ENCODE results near the gene COMMD6. TPM values are rescaled to one million over a fixed set of nuclear protein-coding genes. Genes with fewer than 3 reads are reported as not detected.

COMMD6 gene
- total and polyA plus RNA-seq, 2 donors (not counting 3 experiments of a cell fraction or from before 2014, with no cell fraction given), result 71.7 to 122 TPM

DNA sequence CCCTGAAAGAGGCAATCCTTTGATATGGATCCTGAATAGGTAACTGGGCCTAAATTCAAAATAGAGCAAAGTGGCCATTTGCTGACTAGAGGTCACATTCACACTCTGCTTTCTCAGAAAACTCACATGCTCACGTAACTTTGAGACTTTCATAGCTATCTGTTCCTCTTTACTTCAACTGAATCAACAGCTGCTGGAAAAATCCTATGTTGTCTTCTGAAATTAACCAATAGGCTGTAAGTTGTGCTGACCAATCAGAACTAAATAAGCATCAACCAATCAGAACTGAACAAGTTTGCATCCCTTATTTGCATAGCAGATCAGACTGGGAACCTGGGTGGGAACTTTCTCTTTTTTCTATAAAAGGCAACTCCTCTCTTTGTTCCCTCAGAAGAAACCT is 31.6 kb downstream of the COMMD6 start:
- Histone ChIP-seq H3K4me1 (ENCODE audit: control insufficient read depth, extremely low read depth, insufficient read depth, low read length) (peaks cover 2% of the 10 kb centered on the region), H3K4me2 (ENCODE audit: insufficient read depth, low read length) (no peak overlapping the region), H3K27ac (ENCODE audit: insufficient read depth, low read depth, low read length) (no peak overlapping the region), H3K9me3 (replicated peaks; ENCODE audit: control insufficient read depth, insufficient read depth, low read length) (no peaks in the 10 kb centered on the region), H4K20me1 (replicated peaks; ENCODE audit: control insufficient read depth, extremely low read depth, insufficient read depth, low read length) (no peaks in the 10 kb centered on the region), H3K4me3 (replicated peaks in 1 of 3; ENCODE audit: insufficient read depth in 1 of 3, low read depth in 1 of 3, low read length in 3 of 3) (no peak overlapping the region), H2AFZ (ENCODE audit: low read depth, low read length) (no peak overlapping the region), H3K27me3 (ENCODE audit: control insufficient read depth in 2 of 2, insufficient read depth in 2 of 2, low read length in 2 of 2) (peaks cover 0 to 2% of the 10 kb centered on the region in 2 experiments), H3K36me3 (ENCODE audit: control insufficient read depth in 2 of 2, extremely low read depth in 1 of 2, insufficient read depth in 2 of 2, low read length in 2 of 2) (no peaks in the 10 kb centered on the region), H3K9ac (replicated peaks; ENCODE audit: extremely low read depth, insufficient read depth, low read length) (no peak overlapping the region), H3K9me1 (replicated peaks; ENCODE audit: control insufficient read depth, extremely low read depth, insufficient read depth, low read length) (no peaks in the 10 kb centered on the region), H3K79me2 (ENCODE audit: control insufficient read depth, insufficient read depth, low read length) (no peaks in the 10 kb centered on the region)
- POLR2A ChIA-PET, result no interaction called here
- dilution Hi-C loops (cut with MboI; ENCODE audit: extremely low pct_ligation_motif_present, low sequenced_read_pairs) (no loop called here), intact Hi-C loops (cut with micrococcal nuclease) (no loop called here)
- DNase-seq (ENCODE audit: low read depth, low spot score) (no peak), FAIRE-seq (peak; percentile 48)
- BruUV-seq (replicated peaks), result no TSS peak
- CTCF ChIA-PET, result no interaction called here
- TF ChIP-seq, protein P1, sequence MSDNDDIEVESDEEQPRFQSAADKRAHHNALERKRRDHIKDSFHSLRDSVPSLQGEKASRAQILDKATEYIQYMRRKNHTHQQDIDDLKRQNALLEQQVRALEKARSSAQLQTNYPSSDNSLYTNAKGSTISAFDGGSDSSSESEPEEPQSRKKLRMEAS (IDR thresholded peaks at IDR 0.05; ENCODE audit: insufficient read depth, insufficient read length), result no peak
- no peak for TF ChIP-seq POLR2AphosphoS5 (IDR thresholded peaks at IDR 0.05; ENCODE audit: insufficient read depth, low read depth, low read length)
- no peak for TF ChIP-seq POLR2A (IDR thresholded peaks at IDR 0.05; ENCODE audit: low read depth, low read length)
- no peak for TF ChIP-seq GATA2 (IDR thresholded peaks at IDR 0.05; ENCODE audit: insufficient read depth, insufficient read length, low read depth, low read length)
- TF ChIP-seq FOS (IDR thresholded peaks at IDR 0.05; ENCODE audit: borderline replicate concordance, insufficient read depth, low read length), result no peak
- TF ChIP-seq JUN (IDR thresholded peaks at IDR 0.05; ENCODE audit: borderline replicate concordance, insufficient read depth, insufficient read length, low read depth), result no peak
- no peak for TF ChIP-seq MYC (IDR thresholded peaks at IDR 0.05; ENCODE audit: low read depth, low read length)
- no peak for TF ChIP-seq CTCF (IDR thresholded peaks at IDR 0.05; ENCODE audit: extremely low read depth in 1 of 2, insufficient read depth in 1 of 2, low read depth in 1 of 2, low read length in 2 of 2)
- no peak for TF ChIP-seq EZH2 (IDR thresholded peaks at IDR 0.05; ENCODE audit: borderline replicate concordance, low read depth, low read length, severe bottlenecking)
